GM21723 (cell line): ENCODE measurements around the gene TRAF3IP3.

ENCODE experiments used
- ATAC-seq: cut with Tn5 transposase; IDR thresholded peaks from one replicate; pipeline ENCODE4 v1.9.1; 2021; ENCODE audit warnings: mild to moderate bottlenecking, moderate library complexity; ENCODE audit not compliant: unreplicated experiment

TRAF3IP3 gene

DNA sequence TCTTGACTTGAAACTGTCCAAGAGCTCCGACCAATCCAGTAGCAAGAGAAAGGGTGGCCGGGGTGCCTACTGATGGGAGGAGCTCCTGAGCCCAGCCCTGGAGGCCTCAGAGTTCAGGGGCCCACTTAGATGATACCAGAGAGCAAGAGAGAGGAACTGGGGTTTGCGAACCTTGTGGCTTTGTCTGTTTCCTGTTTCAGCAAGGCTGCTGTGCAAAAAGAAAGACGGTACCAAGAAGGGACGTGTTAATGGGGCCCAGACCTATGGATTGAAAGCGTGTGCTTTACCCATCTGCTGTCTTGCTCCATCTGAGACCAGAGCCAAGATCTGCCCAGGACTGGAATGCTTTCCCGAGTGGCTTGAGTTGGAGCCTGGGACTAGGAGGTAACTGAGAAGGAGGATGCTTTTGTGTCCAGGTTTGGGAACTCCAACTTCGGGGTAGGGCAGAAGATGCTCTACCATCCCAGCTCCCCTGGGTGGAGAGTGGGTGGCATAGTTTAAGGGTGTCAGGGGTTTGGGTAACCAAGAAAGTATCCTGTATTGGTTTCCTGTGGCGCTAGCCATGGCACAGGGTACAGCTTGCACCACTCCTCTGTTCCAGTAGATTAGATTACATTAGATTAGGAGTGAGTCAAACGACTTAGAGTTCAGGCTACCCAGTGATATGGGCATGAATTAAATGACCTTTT lies at the start of gene TRAF3IP3:
Gene TRAF3IP3, plus strand, starts transcription at position 128 of the 689 bp plus-strand sequence. CDS start 3,987 bp downstream, outside the sequence.
- ATAC-seq = peak; percentile 79

DNA sequence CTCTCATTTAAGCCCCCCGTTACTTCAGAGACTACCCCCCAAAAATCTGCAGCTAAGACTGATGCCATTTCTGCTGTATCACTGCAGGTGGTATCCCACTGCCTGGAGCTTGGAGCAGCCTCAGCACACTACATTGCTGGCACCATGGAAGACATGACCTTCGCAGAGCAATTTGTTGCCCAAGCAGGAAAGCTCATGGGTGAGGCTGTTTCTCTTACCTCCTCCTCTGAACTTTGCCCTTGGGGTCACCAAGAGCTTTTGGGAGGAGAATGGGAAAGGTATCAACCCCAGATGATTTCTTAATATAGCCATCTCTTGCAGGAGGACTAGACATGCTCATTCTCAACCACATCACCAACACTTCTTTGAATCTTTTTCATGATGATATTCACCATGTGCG lies 49.2 kb upstream of the TRAF3IP3 start:
- no peak for ATAC-seq

DNA sequence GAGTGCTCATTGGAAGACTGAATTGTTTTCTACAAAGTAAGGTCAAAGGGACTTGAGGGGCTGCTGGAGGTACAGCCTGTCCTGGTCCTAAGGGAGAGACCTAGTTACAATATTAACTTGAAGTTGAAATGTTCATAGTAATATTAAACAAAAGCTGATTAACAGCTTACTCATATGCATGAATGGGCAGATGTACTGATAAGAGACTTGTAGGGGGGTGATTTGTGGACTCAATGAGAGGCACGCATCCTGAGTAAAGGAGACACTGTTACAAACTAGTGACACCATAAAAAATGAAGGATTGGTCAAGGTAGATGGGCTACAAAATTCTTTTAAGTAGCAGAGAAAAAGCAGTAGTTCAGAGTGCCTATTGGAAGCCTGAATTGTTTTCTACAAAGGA lies 48.5 kb upstream of the TRAF3IP3 start:
- no peak for ATAC-seq

DNA sequence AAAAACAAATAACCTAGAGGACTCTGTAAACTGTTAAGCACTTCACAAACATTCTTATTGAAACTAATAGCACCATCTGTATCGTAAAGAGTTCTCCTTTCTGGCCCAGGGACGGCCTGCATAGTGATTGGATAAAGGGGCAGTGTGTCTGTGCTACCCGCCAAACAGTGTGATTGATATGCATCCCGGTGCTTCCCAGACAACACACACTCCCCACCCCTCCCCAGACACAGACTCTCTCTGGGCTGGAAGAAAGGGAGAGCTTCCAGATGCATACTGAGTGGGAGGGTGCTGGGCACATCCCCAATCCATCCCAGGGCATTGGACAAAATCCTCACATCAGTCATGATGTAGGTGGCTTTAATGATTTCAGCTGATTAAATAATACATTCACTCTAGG lies 47.6 kb upstream of the TRAF3IP3 start:
- ATAC-seq = no peak

DNA sequence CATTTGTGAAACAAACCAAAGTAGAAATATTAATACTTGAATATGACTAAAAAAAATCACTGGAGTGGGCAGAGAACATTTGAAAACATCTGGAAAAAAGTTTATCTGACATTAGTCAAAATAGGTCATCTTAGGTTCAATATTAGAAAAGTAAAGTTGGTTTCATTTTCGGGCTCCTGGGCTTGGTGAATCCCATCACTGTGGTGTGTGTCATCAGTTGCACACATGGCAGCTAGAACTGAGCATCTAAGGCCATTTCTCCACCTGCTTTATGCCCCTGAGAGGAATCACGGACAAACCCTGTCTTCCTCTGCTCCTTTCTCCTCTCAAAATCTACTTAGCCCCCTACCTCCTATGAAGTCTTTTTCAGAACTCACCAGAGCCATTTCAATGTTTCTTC lies 45.8 kb upstream of the TRAF3IP3 start:
- ATAC-seq = no peak

- ATAC-seq = no peak
Measured at GRCh38 chr1:209710847-209711246, 45.0 kb upstream of the TRAF3IP3 start.

DNA sequence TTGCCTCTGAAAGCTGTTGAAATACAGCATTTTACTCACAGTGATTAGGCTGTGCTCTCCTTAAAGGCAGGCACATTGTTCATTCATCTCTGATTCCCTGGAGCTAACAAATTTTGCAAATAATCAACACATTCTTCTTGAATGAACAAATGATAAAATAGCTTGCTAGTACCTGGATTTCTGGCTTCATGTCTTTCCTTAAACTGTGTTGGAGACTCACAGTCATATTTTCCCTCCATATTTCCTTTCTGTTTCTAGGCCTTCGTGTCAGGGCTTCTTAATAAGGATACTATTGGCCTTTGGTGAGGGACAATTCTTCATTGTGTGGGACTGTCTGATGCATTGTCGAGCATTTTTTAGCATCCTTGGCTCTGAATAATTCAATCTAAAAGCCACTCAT lies 41.5 kb upstream of the TRAF3IP3 start:
- no peak for ATAC-seq

DNA sequence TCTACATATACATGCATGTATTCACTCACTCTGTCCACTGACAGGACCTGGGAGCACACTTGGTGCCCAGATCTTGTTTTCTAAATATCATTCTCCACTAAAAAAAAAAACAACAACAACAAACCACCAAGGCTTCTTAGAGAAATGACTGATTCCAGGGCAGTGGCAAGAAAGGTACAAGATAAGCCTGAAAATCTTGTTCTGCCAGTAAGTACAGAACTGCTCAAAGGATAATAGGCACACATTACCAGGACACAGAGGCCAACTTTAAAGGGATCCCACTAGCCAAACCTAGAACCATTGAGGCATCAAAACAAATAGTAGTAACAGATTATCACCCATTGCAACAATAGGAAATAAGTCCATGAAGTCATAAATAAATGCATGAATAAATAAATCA lies 40.5 kb upstream of the TRAF3IP3 start:
- ATAC-seq = no peak

DNA sequence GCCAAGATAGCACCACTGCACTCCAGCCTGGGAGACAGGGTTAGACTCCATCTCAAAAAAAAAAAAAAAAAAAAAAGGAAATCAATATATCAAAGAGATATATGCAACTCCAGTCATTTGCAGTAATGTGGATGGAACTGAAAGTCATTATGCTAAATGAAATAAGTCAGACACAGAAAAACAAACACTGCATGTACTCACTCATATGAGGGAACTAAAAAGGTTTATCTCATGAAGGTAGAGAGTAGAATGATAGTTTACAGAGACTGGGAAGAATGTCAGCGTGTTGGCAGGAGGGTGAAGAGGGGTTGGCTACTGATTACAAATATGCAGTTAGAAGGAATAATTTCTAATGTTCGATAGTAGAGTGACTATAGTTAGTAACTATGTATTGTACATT lies 38.0 kb upstream of the TRAF3IP3 start:
- ATAC-seq = no peak

GRCh38 chr1:209720326-209720725 lies 35.5 kb upstream of the TRAF3IP3 start:
- no peak for ATAC-seq

GRCh38 chr1:209720826-209721225 lies 35.0 kb upstream of the TRAF3IP3 start:
- no peak for ATAC-seq

DNA sequence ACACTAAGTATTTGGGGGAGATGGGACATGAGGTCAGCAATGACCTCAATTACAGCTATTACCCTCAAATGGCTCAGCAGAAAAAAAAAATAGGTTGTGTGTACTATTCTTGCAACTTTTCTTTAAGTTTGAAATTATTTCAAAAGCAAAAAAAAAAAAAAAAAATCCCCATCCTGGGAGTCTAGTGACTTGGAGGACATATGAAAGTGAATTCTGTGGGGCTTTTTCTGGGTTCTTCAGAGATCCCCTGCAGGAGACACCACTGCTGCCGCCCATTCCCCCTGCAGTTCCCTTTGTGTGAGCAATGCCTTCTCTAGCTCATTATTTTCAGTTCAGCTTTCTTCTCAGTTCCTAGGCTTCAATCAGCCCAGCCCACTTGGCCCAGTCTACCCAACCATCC lies 34.5 kb upstream of the TRAF3IP3 start:
- no peak for ATAC-seq

- no peak for ATAC-seq
Measured at GRCh38 chr1:209723265-209723664, 32.6 kb upstream of the TRAF3IP3 start.

- ATAC-seq = no peak
Measured at GRCh38 chr1:209723756-209724693, 31.8 kb upstream of the TRAF3IP3 start.

DNA sequence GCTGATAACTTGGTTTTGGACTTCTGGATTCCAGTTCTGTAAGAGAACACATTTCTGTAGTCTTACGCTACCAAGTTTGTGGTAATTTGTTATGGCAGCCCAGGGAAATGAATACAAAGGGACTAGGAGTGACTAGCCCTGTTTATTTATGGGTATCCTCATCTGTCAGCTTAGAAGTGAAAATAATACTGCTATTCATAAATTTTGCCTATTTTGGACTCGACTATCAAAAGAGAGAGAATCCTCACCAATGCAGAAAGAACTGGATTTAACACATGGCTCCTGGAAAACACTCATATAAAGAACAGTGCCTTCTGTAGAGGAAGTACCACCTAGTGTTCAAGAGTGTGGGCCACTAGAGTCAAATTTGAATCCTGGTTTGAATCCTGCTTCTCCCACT lies 28.6 kb upstream of the TRAF3IP3 start:
- no peak for ATAC-seq

- no peak for ATAC-seq
Measured at GRCh38 chr1:209727785-209728184, 28.1 kb upstream of the TRAF3IP3 start.

DNA sequence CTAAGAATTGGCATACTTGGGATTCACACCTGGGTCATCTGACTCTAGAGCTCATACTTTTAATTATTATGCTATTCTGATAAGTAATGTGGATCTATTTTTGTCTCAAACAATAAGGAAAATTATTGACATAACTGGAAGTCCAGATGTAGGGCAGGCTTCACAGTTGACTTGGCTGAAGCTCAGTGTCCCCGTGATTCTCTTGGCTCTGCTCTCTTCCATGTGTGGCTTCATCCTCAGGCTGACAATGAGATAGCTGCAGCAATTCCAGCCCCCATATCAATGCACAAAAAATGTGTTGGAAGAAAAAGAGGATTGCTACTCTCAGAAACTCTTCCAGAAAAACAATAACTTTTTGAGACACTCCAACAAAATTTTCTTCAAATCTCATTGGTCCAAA lies 27.4 kb upstream of the TRAF3IP3 start:
- ATAC-seq = no peak

- ATAC-seq = no peak
Measured at GRCh38 chr1:209729436-209729835, 26.4 kb upstream of the TRAF3IP3 start.

- no peak for ATAC-seq
Measured at GRCh38 chr1:209732725-209733124, 23.1 kb upstream of the TRAF3IP3 start.

DNA sequence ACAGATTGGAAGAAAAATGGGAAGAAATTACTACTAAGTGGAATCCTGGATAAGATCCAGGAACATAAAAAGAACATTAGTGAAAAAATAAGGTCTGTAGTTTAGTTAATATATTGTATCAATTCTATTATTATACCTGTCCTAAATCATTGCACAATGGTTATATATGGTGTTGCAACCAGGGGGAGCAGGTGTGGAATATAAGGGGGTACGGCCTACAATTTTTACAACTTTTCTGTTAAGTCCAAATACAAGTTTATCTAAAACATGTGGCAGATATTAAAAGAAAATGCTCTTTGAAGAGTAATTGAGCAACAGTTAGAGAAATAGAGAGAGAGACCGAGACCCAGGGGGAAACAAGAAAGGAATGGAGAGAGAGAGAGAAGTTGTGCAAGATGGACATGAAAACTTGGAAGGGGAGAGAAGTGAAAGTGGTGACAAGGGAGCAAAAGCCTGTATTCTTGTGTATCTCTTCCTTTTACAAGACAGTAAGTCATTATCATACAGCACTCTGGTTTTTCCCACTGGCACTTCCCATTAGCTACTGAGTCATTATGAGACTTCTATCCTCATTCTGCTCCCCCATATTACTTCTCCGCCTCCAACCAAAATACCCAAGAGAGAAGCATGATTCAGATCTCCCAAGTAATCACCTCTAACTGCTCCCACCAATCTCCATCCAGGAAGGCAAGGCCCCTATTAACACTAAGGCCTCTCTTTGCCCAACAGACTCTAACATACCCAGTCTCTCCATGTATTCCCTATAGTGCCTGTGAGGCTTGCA lies 22.3 kb upstream of the TRAF3IP3 start:
- no peak for ATAC-seq

DNA sequence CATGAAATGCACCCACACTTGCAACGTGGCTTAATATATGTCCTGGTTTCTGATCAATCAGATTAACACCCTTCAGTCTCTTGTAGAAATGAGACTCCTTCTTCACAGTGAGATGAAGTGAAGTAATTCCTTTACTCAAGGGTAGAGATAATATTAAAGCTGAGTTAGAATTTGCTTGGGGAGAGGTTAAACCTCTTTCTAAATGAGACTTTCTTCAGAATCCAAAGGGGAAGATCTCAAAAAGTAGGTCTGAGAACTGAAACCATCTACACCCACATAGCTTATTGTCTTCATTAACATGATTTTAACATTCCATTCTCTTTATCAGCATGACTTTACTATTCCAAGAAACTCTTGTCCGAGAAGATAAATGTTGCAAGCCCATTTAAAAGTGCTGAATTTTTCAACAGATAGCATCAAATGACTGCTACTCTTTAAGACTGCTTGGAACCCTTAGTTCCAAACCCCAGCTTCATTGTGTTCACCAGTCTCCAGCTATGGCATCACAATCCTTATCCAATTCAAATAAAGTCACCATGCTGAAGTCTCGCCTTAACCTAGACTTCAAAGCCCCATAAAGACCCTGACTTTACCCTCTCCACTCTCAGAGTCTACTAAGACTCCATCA lies 19.2 kb upstream of the TRAF3IP3 start:
- no peak for ATAC-seq
